GM12878 (cell line): ENCODE results near the gene RNF113B. TPM values are rescaled to one million over a fixed set of nuclear protein-coding genes. Genes with fewer than 3 reads are reported as not detected.

ENCODE experiments used
- ATAC-seq: fragments of 200-7000 bp; cut with Tn5 transposase; 3 replicates; pipeline ENCODE4 v1.9.1; 2020; ENCODE audit warnings: mild to moderate bottlenecking, moderate library complexity
- BruUV-seq: library from RNA; stranded (reverse); fragments of 400-500 nt; replicated peaks from 2 replicates; lab custom pipeline; 2021; lab: Mats Ljungman, UMichigan
- CTCF ChIA-PET: fragments of 300-600 bp; sonication (Branson Sonifier 250); formaldehyde crosslinking; extraction: SDS; loops from one replicate; lab custom pipeline; 2021; ENCODE audit warnings: inconsistent platforms; lab: Yijun Ruan, JAX
- POLR2A ChIA-PET: fragments of 350-600 bp; formaldehyde crosslinking; extraction: SDS; loops from one replicate; lab custom pipeline; 2021; ENCODE audit warnings: inconsistent platforms; lab: Charles Lee
- RAD21 ChIA-PET: fragments of 300-600 bp; sonication (Branson Sonifier 250); formaldehyde crosslinking; loops from one replicate; lab custom pipeline; 2023; ENCODE audit warnings: antibody characterized with exemption; ENCODE audit not compliant: unreplicated experiment; lab: Charles Lee
- SMC1A ChIA-PET: fragments of 300-600 bp; sonication (Branson Sonifier 250); formaldehyde crosslinking; loops from one replicate; lab custom pipeline; 2023; ENCODE audit not compliant: unreplicated experiment, uncharacterized antibody; lab: Charles Lee
- DNase-seq: peaks from one replicate; pipeline ENCODE4 v3.0.0-alpha.2; 2011; ENCODE audit warnings: low read depth, low spot score
- FAIRE-seq: peaks from 3 replicates; lab custom pipeline; 2011; peaks lifted over from hg19 to GRCh38; lab: Jason Lieb, UNC
- H2AFZ ChIP-seq: 2 replicates; pipeline ENCODE4 v1.6.0; 2011; ENCODE audit warnings: low read depth, low read length, control low read depth; ENCODE audit not compliant: control insufficient read depth
- H3K27ac ChIP-seq: 2 replicates; pipeline ENCODE4 v1.5.1; 2011; ENCODE audit warnings: control low read depth; ENCODE audit not compliant: control insufficient read depth, insufficient read depth
- H3K27me3 ChIP-seq, 2 experiments: replicated peaks in 1 of 2; 2 replicates each; pipeline versions ENCODE4 v1.6.0 to v1.6.1; 2011; ENCODE audit warnings: low read length in 1 of 2; ENCODE audit not compliant: control insufficient read depth in 2 of 2, insufficient read depth in 2 of 2
- H3K36me3 ChIP-seq, 2 experiments: 2 replicates each; pipeline ENCODE4 v1.5.1; 2011; ENCODE audit warnings: low read length in 1 of 2; ENCODE audit not compliant: control insufficient read depth in 2 of 2, insufficient read depth in 2 of 2
- H3K4me1 ChIP-seq: 2 replicates; pipeline ENCODE4 v1.6.1; 2011; ENCODE audit warnings: mild to moderate bottlenecking, low read length, moderate library complexity, mixed read lengths; ENCODE audit not compliant: control insufficient read depth, insufficient read depth
- H3K4me2 ChIP-seq: 2 replicates; pipeline ENCODE4 v1.6.0; 2011; ENCODE audit warnings: control low read depth; ENCODE audit not compliant: control insufficient read depth, insufficient read depth
- H3K4me3 ChIP-seq: fragments of 200-600 bp; sonication (generic); 2 replicates; pipeline ENCODE4 v1.5.1; 2016
- H3K79me2 ChIP-seq: 2 replicates; pipeline ENCODE4 v1.6.0; 2011; ENCODE audit warnings: low read length; ENCODE audit not compliant: control insufficient read depth, insufficient read depth
- H3K9ac ChIP-seq: 2 replicates; pipeline ENCODE4 v1.8.0; 2011; ENCODE audit warnings: low read length, control low read depth, mixed read lengths; ENCODE audit not compliant: control insufficient read depth, insufficient read depth
- H3K9me3 ChIP-seq: replicated peaks from 3 replicates; pipeline ENCODE4 v1.5.1; 2011; ENCODE audit warnings: mild to moderate bottlenecking, low read length; ENCODE audit not compliant: control insufficient read depth, insufficient read depth
- H4K20me1 ChIP-seq: 2 replicates; pipeline ENCODE4 v1.6.0; 2011; ENCODE audit not compliant: control insufficient read depth, insufficient read depth
- BMI1 ChIP-seq: fragments of 450-650 bp; IDR thresholded peaks from 2 replicates; pipeline ENCODE4 v1.6.1; 2016; ENCODE audit warnings: mild to moderate bottlenecking, moderate library complexity, borderline replicate concordance
- FOXM1 ChIP-seq: IDR thresholded peaks from 2 replicates; pipeline ENCODE4 v1.6.1; 2012; ENCODE audit warnings: low read depth, mild to moderate bottlenecking, inconsistent platforms, low read length, moderate library complexity
- MEF2B ChIP-seq: fragments of 450-650 bp; IDR thresholded peaks from 2 replicates; pipeline ENCODE4 v1.6.1; 2018; ENCODE audit warnings: mild to moderate bottlenecking, moderate library complexity; ENCODE audit not compliant: partially characterized antibody, poor library complexity, severe bottlenecking
- MTA2 ChIP-seq: fragments of 450-650 bp; IDR thresholded peaks from 2 replicates; pipeline ENCODE4 v1.6.1; 2016; ENCODE audit warnings: low read depth, mild to moderate bottlenecking, moderate library complexity
- POLR2A ChIP-seq: IDR thresholded peaks from 2 replicates; pipeline ENCODE4 v1.6.1; 2011; ENCODE audit warnings: low read depth, mild to moderate bottlenecking, low read length
- ZNF207 ChIP-seq: fragments of 450-650 bp; IDR thresholded peaks from 2 replicates; pipeline ENCODE4 v1.6.1; 2014; ENCODE audit warnings: antibody characterized with exemption, mild to moderate bottlenecking, borderline replicate concordance
- ZNF622 ChIP-seq: fragments of 450-650 bp; IDR thresholded peaks from 2 replicates; pipeline ENCODE4 v1.6.1; 2017; ENCODE audit warnings: mild to moderate bottlenecking, inconsistent platforms
- WGBS: methylation state at CpG from one replicate; pipeline ENCODE4 v1.1.6; 2016; ENCODE audit warnings: low lambda C conversion rate; ENCODE audit not compliant: insufficient replicate concordance, insufficient coverage; ENCODE audit errors: missing lambda C conversion rate; 5-methylcytosine and 5-hydroxymethylcytosine counted together
- in situ Hi-C: fragments of 300-500 bp; cut with MboI; formaldehyde crosslinking; loops from 9 replicates; pipeline ENCODE4 v1.14.3; 2018; ENCODE audit warnings: mixed read lengths
- intact Hi-C: fragments of 100-400 bp; cut with micrococcal nuclease; formaldehyde crosslinking; loops from one replicate; pipeline ENCODE4 v1.14.2; 2022; ENCODE audit not compliant: unreplicated experiment
- polyA plus RNA-seq, 11 experiments: library from polyadenylated mRNA; depleted of rRNA in 4 of 11; unstranded in 6 of 11; stranded (reverse) in 5 of 11; fragments of >200 nt; fragmentation: Nextera tagmentation in 4 of 11; fragmentation: Illumina TruSeq in 1 of 11; extraction: Ambion mirVana in 4 of 11; extraction: Trizol in 1 of 11; gene quantifications; 1 replicate in 1 of 11; 2 replicates in 10 of 11; pipeline versions ENCODE4 v1.2.1 to v1.2.3, GENCODE V29; 2011 to 2016; ENCODE audit warnings: inconsistent platforms in 2 of 11, missing spikeins in 2 of 11, low read depth in 1 of 11
- total RNA-seq, 4 experiments: library from RNA; depleted of rRNA in 3 of 4; stranded (reverse); fragments of >200 nt in 3 of 4; fragmentation: Illumina TruSeq in 1 of 4; extraction: Trizol in 1 of 4; gene quantifications; 2 replicates each; pipeline versions ENCODE4 v1.2.1 to v1.2.3, GENCODE V29; 2013 to 2021
- TF ChIP-seq, protein P1 (sequence below): fragments of 450-650 bp; conservative IDR thresholded peaks from 2 replicates; pipeline ENCODE4 v1.6.1; 2017; ENCODE audit warnings: mild to moderate bottlenecking, moderate library complexity
- TF ChIP-seq, protein P2 (sequence below): fragments of 450-650 bp; IDR thresholded peaks from 2 replicates; pipeline ENCODE4 v1.6.1; 2017; ENCODE audit warnings: low read depth, mild to moderate bottlenecking, moderate library complexity

RNF113B gene
- total and polyA plus RNA-seq, 10 of the 15 experiments (the other 5 are each of a cell fraction or from before 2014, with no cell fraction given): not detected

DNA sequence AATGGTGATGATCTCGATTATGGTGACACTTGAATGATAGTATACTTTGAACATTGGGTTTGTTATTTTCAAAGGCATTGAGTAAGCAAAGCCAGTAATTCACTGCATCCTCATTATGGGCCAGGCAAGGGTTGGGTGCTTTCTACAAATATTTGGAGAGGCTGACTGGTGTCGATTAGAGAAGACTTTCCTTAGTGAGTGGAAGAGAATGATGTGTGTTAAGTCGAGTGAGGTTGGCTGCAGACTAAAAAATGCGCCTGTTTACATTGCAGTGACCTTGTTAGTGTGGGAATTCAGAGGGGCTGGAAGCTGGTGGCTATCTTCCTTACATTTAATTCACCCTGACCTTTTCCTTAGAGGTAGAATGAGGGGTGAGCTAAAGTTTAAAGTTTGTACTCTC lies 22.4 kb upstream of the RNF113B start:
- no peak for ATAC-seq
- ChIA-PET SMC1A (interaction anchor here (1.7 to 3.6 kb wide), 2 partner anchors 9 to 17 kb away, joined by 4 to 18 read pairs; no protein-coding TSS in a partner anchor), CTCF (no interaction called here), RAD21 (no interaction called here), POLR2A (interaction anchor here (1.4 kb wide), 1 partner anchor 36 kb away, joined by 3 read pairs; no protein-coding TSS in a partner anchor)
- Histone ChIP-seq H3K4me3 (no peak overlapping the region), H3K9me3 (no peaks in the 10 kb centered on the region; the same call in 2 of the 3 replicates), H3K4me2 (no peak overlapping the region), H3K27ac (no peak overlapping the region), H3K36me3 (no peaks in the 10 kb centered on the region), H3K79me2 (no peaks in the 10 kb centered on the region), H3K9ac (no peak overlapping the region), H3K27me3 (no peaks in the 10 kb centered on the region)
- DNase-seq: no peak
- 4% methylated on average over 4 of the region's 4 CpGs for WGBS
- FAIRE-seq: no peak
- in situ Hi-C loops: no loop called here
- TF ChIP-seq, protein P1, sequence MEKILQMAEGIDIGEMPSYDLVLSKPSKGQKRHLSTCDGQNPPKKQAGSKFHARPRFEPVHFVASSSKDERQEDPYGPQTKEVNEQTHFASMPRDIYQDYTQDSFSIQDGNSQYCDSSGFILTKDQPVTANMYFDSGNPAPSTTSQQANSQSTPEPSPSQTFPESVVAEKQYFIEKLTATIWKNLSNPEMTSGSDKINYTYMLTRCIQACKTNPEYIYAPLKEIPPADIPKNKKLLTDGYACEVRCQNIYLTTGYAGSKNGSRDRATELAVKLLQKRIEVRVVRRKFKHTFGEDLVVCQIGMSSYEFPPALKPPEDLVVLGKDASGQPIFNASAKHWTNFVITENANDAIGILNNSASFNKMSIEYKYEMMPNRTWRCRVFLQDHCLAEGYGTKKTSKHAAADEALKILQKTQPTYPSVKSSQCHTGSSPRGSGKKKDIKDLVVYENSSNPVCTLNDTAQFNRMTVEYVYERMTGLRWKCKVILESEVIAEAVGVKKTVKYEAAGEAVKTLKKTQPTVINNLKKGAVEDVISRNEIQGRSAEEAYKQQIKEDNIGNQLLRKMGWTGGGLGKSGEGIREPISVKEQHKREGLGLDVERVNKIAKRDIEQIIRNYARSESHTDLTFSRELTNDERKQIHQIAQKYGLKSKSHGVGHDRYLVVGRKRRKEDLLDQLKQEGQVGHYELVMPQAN: no peak
- no peak for TF ChIP-seq POLR2A
- TF ChIP-seq MTA2: no peak
- TF ChIP-seq MEF2B: no peak
- TF ChIP-seq FOXM1: no peak
- TF ChIP-seq ZNF207: no peak
- no peak for TF ChIP-seq ZNF622
- TF ChIP-seq, protein P2, sequence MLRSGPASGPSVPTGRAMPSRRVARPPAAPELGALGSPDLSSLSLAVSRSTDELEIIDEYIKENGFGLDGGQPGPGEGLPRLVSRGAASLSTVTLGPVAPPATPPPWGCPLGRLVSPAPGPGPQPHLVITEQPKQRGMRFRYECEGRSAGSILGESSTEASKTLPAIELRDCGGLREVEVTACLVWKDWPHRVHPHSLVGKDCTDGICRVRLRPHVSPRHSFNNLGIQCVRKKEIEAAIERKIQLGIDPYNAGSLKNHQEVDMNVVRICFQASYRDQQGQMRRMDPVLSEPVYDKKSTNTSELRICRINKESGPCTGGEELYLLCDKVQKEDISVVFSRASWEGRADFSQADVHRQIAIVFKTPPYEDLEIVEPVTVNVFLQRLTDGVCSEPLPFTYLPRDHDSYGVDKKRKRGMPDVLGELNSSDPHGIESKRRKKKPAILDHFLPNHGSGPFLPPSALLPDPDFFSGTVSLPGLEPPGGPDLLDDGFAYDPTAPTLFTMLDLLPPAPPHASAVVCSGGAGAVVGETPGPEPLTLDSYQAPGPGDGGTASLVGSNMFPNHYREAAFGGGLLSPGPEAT: no peak
- TF ChIP-seq BMI1: no peak
- TF ChIP-seq, all 136 proteins: peak for 0
- no peak overlapping the region for H2AFZ ChIP-seq
- no peaks in the 10 kb centered on the region for H3K4me1 ChIP-seq
- BruUV-seq: no TSS peak
- intact Hi-C loops: no loop called here
- no peaks in the 10 kb centered on the region for H4K20me1 ChIP-seq
